ENCODE results near the gene MT3.

Gene MT3

GRCh38 chr16:56589141-56590039, at the start of gene MT3:
TSS of gene MT3 (plus strand) at chr16:56589528. CDS start at chr16:56589591, 63 bp downstream.
- peak; percentile 75 for DNase-seq

- no peak for DNase-seq
These were observed 49.7 kb upstream of the MT3 start for GRCh38 chr16:56539656-56540055.

DNA sequence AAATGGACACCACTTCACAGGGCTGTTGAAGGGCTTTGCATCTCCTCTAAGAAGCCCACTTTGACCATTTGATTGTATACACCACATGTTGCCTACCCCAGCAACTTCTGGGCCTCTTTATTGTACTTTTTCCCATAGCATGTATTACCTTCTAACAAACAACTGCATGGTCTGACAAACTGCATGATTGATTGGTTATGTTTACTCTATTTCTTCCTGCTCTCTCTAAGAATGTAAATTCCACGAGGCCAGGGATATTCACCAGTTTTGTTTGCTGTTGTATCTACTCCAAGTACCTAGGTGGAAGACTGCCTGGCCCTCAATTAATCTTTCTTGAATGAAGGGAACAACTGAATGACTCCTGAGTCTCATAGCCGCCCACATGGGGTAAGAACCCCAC, 47.3 kb upstream of the MT3 start:
- no peak for DNase-seq

DNA sequence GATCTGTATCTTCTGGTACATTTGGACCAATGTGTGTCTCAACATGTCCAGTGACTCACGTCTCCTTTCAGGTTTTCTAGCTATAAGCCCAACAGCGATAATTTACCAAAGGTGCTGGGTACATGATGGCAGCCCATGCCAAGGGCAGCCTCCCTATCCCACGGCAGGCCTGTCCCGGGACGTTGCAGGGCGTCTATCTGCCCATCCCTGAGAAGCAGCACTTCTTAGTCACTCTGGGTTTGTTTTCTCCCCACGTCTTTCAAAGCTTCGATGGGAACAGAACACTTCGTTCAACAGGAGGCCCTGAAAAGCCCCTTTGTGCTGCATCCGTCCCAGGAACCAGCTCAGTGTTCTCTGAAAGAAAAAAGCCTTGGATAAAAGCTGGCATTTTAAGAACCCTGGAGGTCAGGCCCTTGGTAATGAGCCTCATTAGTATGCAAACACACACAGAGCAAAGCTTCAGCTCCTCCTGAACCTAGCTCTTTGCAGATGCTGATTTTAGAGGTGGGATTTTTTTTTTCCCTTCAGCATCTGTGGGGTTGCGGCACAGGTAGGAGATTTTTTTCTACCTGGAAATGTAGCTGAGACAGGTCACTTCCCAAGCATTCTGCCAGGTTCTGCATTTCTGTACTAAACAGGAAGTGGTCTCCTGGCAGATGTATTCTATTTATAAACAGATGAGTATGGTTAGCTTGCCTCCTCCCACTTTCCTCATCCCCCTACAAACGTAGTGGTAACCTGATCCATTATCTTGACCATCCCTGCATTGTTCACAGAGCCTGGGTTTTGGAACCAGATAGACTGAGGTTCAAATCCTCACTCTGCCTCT, 42.0 kb upstream of the MT3 start:
- DNase-seq: peak; percentile 9

DNA sequence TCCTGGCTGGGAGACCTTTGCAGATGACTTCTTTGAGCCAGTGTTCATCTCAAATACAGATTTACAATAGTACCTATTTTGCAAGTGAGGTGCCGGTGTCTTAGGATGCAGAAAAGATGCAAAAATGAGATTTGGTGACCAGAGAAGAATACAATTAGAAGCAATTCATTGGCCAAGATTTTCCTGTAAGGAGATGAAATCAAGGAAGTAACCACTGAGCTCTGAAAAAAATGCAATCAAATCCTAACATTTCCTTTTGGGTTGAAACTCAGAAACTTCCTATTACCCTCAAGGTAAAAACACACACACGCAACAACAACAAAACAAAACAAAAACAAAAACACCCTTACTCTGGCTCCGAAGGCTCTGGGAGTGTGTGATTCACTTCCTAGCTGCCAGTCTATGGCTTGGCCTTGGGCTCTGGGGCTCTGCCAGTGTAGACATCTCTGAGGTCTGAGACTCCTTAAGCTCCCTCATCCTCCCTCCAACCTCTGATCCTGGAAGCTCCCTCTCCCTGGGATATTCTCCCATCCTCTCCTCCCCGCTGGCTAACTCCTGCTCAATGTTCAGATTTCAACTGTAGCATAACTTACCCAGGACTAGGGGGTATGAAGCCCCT, 41.3 kb upstream of the MT3 start:
- no peak for DNase-seq

- no peak for DNase-seq
These were observed 40.2 kb upstream of the MT3 start for GRCh38 chr16:56549161-56549560.

DNA sequence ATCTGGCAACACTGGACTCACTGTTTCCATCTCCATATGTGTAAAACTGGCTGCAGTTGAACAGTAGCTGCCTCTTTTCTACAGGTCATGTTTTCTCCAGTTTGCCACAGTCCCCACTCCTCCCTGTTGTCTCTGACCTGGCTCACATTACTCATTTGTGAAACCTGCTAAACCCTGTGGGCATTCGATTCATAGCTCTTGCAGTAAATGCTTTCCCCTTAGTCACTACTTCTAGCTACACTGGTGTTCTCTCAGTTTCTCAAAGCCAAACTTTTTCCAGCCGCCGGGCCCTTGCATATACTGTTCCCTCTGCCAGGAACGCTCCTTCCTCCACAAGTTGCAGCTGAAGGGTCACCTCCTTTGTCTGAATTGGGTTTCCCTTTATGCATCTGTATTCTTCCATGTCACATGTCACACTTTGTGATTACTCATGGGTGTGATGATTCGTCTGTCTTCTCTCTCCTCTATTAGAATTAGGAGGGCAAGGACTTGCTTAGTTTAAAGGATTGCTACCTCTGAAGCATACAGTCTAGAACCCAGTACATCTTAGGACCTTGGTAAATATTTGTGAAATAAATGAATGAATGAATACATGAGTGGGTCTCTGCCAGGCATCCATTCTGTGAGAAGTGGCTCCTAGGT, 39.5 kb upstream of the MT3 start:
- DNase-seq: no peak

DNA sequence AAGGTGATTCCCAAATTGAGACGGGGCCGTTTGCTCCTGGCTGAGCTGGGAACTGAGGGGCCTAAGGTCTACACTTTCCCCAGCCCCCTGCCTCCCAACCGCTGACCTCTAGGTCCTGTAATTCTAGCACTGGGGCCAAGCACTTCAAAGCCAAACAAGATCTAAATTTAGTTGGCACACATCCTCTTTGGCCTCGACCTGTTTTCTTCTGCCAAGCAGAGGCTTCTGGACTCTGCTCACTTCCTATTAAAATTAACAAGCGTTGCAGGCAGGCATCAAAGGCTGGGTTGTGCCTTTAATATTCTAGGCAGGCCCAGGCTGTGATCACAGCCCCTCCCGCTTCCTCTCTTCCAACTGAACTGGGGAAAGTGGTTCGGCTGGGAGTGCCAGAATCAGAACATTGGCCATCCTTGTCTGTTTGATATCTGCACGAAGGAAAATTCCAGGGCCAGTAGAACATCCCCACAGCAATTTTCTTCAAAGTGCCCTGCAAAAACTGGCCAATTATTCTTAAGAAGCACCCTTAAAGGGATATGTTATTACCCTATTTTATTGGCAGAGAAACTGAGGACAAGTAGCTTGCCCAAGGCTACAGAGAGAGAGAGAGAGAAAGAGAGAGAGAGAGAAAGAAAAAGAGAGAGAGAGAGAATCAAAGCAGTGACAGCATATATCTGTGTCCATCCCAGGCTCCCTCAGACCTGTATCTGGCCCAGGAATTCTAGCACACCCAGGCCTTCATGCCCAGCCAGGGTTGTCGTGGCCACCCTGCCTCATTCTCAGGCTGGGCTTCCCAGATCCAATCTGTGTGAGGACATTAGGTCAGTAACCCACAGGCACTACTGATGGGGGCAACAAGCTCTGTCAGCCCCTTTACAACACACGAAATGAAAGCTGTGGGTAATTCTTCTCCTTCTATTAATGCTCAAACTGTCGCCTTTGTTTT, 37.3 kb upstream of the MT3 start:
- no peak for DNase-seq

GRCh38 chr16:56554441-56554840, 34.9 kb upstream of the MT3 start:
- DNase-seq: no peak

DNA sequence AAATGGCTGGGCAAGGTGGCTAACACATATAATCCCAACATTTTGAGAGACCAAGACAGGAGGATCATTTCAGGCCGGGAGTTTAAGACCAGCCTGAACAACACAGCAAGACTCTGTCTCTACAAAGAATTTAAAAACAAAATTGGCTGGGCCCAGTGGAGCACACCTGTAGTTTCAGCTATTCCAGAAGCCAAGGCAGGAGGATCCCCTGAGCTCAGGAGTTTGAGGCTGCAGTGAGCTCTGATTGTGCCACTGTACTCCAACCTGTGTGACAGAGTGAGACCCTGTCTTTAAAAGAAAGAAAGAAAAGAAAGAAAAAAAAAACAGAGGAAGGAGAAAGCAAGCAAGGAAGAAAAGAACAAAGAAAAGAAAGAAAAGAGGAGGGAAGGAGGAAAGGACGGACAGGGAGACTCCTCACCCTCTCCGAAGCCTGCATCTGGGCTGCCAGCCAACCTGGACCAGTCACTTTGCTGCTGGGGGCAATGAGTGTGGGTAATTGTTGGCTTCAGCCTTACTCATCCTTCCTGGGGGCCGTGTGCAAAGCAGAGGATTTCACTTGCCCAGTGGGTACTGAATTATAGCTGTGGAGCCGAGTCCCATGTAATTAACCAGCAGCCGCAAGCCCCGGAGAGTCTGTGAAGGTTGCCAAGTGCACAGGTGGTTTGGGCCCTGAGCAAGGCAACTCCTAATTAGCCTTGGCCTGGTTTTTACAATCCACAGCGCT, 31.1 kb upstream of the MT3 start:
- DNase-seq: peak; percentile 99

- no peak for DNase-seq
These were observed 30.2 kb upstream of the MT3 start for GRCh38 chr16:56559109-56559508.

GRCh38 chr16:56560447-56560846, 28.9 kb upstream of the MT3 start:
- DNase-seq: no peak

- DNase-seq: no peak
These were observed 28.2 kb upstream of the MT3 start for GRCh38 chr16:56561126-56561525.

- DNase-seq: no peak
These were observed 24.4 kb upstream of the MT3 start, which contains the start of gene MT4 for GRCh38 chr16:56564793-56565477. TSS of gene MT4 (plus strand) at chr16:56565073. CDS start at chr16:56565129, 56 bp downstream.

- DNase-seq: no peak
These were observed 19.4 kb upstream of the MT3 start for GRCh38 chr16:56569971-56570370.

GRCh38 chr16:56571525-56571924, 17.8 kb upstream of the MT3 start:
- no peak for DNase-seq

- DNase-seq: no peak
These were observed 14.7 kb upstream of the MT3 start for GRCh38 chr16:56574625-56575024.

- DNase-seq: peak; percentile 48
These were observed 12.6 kb upstream of the MT3 start for GRCh38 chr16:56576585-56577299.

GRCh38 chr16:56577300-56577625, 12.1 kb upstream of the MT3 start:
- no peak for DNase-seq
